Ureter (tissue), 1 donor: Measurements from ENCODE around the gene NEGR1. TPM values are rescaled to one million over a fixed set of nuclear protein-coding genes. Genes with fewer than 3 reads are reported as not detected.

Experiments
- DNase-seq: peaks from one replicate; pipeline ENCODE4 v3.0.0-alpha.2; 2020; ENCODE audit warnings: low spot score
- total RNA-seq: library from RNA; stranded (reverse); gene quantifications from one replicate; pipeline ENCODE4 v1.2.4, GENCODE V29; 2023
- donor health status: DM: yes; HTN: yes; CAD: no.

Gene NEGR1
- total RNA-seq, 1 donor from 2014 or later, result 10.0 TPM

DNA sequence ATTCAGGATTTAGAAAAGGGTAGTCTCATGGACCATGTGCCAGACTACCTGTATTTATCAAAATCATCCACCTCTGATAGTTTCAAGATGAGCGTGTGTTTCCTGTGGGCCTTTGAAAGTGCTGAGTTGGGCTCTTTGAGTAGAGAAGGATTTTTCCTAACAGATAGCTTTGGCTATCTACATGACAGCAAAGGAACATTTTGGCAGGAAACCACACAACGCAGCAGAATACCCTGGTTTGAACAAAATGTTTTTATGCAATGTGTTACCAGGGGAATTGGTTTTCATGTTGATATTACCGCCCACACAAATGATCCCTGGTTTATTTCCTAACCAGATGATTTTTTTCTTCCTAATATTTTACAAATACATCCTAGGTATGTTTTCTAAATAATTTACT, 431.4 kb downstream of the NEGR1 start:
- no peak for DNase-seq

DNA sequence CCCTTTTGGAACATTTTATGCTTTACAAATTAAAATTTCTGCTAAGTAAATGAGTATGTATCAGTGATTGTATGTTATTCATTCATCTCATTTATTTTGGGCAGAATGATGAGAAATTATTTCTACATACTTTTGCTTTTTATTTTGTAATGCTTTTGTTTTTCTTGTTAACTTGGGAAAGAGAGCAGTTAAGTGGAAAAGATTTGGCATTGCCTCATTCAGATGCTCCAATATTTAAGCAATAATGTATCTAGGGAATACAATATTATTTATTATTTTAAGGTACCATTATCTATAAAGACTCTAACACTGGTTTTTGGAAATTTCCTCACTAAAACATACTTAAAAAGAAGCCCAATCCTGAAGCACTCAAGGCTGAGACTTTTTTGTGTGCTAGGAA, 431.8 kb downstream of the NEGR1 start:
- no peak for DNase-seq

DNA sequence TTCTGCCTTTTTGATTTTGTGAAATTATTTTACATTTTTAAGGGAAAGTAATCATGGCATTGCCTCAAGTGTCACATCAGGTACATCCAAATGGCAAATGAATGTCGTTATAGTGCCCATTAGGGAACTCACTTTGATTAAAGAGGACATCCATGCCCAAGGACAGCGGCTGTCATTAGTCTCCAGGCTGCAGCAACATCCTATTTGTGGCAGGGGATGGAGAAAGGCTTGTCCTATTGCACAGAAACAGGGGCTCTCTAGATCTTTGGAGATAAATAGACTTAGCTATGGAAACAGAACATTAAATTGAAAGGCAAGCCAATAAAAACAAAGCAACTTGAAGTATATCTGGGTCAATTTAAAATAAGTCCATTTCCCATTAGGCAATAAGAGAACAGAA, 439.3 kb downstream of the NEGR1 start:
- DNase-seq, result no peak

DNA sequence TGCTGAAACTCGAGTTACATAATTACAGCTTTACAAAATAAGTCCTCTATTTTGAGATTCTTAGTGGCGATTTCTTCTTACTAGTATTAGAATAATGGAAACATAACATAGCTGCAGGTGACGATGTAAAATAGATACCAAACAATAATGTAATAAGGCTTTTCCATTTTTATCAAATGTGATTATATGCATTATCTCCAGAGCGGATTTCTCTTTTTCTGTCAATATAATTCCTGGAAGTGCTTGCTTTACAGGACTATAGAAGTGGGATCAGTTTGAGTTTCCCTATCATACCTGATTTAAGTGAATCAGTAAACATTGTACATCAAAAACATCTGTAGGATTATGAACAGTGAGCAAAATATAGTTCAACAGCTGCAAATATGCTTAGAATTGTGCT, 442.5 kb downstream of the NEGR1 start:
- no peak for DNase-seq

DNA sequence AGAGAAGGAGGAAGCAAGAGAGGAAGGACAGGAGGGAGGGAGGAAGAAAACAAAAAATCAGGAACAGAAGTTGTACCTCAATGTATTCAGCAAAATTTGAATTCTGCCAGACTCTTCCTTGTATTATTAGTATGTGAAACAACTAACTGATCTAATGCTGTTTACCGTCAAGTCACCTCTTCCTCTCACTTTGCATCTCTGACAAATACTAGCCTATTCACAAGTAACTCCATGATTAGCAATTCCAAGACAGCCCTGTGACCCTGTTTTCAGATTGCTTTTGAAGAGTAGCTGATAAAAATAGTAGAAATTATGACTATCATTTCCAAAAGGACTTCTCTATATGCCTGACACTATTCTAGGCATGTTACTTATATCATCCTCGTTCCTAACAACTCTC, 445.4 kb downstream of the NEGR1 start:
- no peak for DNase-seq

DNA sequence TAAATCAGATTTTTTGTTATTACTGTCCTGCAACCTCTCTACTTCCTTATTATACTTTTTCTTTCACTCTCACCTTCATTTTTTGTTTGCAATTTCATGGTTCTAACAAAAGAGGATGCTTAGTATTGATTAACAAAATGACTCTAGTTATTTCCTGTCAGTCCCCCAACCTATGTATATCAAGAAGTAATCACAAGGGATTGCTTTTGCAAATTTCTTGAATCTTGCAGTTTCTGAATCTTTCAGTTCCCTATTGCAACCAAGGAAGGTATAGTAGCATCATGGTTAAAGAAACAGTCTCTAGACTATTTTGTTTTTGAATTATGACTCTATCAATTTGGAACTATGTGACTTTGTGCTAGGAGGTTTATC, 446.9 kb downstream of the NEGR1 start:
- no peak for DNase-seq

DNA sequence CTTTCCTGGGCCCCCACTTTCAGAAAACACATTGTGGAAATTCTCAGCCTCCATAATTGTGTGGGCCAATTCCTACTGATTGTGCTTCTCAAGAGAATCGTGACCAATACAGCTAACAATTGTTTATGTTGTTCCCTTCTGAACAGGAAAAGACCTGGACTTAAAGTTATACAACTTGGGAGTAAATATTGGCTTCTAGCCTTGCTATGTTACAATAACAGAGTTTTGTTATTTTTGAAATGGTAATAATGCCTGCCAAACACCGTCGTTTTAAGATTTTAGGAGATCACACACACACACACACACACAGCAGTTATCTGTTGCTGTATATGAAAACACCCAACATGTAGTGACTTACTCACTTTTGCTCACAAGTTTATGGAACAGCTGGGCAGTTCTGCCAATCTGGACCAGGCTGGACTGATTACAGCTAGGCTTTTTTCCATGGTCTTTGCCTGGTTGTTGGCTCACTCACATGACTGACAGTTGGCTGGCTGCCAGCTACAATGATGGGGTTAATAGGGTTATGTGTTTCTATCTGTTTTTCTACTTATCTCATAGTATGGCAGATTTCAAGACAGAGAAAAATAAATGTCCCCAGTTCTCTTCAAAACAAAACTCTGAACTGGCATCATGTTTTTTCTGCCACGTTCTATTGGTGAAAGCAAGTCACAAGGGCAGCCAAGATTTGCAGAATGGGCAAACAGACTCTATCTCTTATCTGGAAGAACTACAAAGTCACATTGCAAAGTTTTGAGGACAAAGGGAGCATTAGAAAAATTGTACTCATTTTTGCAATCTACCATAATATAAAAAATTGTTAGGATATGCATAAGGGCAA, 447.5 kb downstream of the NEGR1 start:
- no peak for DNase-seq

DNA sequence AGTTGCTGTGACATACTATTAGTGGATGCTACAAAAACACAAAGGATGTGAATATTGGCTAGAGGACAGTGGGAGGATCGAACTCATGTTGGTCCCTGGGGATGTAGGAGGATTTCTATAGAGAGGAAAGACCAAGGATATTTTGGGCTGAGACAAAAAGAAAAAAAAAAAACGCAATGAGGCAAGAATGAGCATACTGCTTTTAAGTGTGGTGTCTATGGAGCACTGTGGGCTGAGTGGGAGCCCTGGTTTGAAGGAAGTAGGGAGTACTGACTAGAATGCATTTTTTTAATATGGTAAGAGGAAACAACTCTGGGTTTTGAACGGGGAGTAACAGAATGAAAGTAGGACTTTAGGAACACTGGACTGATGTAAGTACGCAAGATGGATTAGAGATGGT, 450.7 kb downstream of the NEGR1 start:
- no peak for DNase-seq

DNA sequence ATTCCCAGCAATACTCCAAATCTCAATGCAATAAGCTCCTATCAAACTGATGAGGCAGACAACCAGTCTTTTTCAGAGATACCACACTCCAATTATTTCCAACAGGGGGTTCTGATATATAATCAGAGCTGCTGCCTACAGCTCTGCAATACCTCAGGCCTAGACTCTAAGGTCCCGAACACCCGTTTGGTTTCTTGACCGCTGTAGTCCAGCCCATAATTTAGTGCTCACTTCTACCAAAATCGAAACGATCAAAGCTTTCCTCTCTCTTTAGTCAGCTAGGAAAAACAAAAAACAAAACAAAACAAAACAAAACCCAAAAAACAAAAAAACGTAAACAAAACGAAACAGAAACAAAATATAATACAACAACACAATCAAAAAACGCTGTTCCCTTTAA, 453.0 kb downstream of the NEGR1 start:
- no peak for DNase-seq

DNA sequence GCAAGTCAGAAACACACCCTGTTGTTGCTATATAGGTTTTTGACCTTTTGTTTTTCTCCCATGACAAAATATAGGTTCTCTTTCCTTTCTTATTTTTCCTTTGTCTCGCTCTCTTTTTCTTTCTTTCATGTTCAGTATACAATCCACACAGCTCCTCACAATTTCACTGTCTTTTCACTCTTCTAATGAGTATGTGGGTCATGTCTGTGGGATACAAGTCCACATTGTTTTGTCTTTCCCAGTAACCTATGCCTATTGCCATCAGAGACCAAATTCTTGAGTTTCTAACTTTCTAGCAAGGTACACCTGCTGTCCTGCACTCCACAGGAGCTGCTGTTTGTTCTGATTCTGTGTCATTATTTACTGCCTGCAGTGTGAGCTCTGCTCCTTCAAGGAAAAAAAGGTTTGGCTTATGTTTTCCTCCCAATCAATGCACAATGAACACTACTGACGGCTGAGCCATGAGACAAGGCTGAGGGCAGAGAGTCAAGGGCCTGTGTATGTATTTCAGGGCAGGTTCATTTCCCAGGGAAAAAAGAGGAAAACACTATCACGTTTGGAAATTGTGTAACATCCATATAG, 453.8 kb downstream of the NEGR1 start:
- DNase-seq, result no peak

DNA sequence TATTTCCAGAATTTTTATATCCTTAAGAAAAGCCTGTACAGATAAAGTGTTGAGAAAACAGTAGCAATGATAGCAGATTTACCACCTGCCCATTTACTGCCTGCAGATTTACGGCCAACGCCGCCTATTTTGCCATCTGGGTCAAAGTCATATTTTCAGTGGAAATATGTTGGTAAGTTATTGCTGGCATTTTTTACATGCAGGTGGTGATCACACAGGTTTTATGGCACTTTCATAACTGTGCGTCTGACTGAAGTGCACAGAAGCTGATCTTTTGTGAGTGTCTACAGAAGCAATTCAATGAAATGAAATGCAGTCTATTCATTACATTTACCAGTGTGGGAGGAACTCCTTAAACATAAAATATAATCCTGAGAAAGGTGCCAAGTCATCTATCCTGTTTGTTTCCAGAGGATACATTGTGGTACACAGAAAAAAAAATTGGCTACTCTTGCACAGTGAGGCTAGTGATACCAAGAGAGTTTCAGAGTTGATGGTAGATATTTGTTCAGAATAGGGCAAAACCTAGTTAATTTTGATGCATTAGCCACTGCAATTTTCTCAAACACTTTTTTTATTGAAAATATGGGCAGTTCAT, 458.5 kb downstream of the NEGR1 start:
- no peak for DNase-seq

DNA sequence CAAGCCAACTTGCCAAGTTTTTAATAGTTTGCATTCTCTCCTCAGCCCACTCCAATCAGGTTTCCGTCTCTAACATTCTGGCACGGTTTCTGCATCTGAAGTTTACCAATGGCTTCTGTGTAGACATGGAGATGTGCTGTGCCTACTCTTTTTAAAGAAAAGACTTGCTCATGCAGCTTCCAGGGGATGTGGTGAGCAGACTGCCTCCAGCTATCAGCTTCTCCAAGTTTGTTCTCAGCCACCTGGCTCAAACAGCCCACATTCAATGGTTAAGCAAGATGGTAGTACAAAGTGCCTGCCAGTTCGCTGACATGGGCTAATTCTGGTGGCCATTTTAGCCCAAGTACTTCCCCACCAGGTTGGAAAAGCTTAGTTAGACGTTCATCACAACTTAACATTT, 465.3 kb downstream of the NEGR1 start:
- no peak for DNase-seq

DNA sequence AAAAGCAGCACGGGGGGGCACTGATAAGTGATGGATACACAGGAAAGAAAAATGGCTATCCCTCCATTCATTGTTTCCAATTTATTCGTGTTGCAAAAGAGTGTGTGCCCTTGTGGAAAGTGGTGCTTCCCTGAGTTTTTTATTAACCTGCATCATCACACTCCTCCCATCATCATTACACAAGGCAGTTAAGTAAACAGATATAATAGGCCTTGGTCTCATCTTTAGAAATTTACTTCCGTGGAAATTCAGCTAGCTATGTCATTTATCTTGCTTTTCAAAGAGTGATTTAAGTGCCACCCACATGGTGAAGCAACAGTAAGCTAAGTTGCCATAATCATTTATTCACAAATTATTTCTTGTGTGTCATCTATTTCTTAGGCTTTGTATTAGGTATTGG, 473.3 kb downstream of the NEGR1 start:
- no peak for DNase-seq

DNA sequence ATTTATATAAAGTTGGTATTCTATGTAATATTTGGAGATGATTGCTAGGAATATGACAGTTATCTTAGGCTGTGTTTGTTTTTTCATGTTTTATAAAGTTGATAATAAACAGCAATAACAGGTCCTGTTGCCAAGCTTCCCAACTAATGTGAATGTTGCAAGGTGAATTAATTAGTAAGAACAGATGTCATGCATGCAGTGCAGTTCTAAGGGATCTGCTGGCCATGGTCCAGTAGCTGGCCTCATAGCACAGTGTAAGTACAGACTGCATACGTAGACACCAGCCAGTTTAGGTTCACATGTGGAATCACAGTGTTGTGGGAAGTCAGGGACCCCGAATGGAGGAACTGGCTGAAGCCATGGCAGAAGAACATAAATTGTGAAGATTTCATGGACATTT, 478.2 kb downstream of the NEGR1 start:
- DNase-seq, result no peak

DNA sequence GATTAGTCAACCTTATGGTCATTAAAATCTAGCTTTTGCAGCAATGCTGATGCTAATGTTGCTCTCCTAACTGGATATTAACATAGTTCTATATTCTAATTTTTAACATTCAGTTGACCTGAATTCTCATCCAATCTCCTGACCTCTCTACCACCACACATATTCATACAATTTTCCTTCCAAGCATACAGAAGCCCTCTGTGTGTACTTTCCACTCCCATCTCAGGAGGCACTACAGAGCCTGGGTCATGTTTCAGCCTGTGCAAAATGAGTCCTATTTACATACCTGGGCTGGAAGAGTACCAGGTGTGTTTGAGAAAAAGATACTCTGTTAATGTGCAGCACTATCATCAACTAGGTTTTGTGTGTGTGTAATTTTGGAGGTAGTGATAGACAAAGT, 486.3 kb downstream of the NEGR1 start:
- no peak for DNase-seq

DNA sequence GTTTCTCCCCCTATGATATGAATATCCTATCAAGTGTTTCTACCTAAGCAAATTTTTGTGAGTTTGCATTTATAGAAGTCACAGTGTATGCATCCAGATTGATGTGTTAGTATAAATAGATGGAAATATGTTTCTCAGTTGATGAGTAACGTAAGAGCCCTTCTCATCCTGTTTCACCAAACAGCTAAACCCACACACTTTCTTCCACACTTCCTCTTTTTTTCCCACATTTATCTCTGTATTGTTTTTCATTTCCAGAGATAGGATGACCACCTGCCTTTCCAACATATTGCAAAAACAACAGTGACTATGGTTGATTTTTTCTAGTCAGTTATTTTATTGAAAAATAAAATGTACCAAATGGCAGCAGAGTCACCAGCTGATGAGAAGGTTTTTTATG, 490.1 kb downstream of the NEGR1 start:
- DNase-seq, result no peak

DNA sequence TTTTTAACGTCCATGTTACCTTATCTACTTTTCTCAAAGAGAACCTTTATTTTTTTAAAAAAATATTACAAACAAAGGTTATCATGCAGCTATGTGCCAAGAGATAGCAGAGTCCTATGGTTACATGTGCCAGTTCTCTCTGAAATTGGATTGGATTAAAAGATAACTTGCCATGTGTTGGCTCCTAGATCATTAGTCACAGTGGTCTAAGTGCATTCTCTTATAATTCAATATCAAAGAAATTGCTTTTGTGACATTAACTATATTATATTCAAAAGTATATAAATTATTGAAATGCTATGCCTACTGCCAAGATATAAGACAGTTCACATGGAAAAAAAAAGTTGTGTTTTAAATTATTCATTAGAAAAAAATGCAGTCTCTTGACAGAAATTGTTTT, 494.2 kb downstream of the NEGR1 start:
- DNase-seq, result no peak

DNA sequence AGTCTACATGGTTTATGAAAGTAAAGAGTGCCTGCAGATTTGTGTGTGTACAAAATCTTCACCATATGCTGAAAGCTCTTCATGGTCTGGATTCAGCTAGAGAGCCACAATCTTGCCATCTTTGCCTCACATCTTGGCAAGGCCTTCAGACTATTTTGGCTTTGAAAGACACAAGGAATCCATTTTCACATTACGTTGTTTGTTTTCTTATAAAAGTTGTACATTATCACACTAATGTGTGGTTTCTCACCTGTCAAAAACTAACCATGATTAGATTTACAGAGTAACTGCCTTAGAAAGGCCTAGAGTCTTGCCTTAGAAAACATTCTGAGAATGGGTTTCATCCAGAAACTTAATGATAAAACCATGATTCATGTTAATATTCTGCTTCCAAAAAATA, 494.6 kb downstream of the NEGR1 start:
- DNase-seq, result no peak

DNA sequence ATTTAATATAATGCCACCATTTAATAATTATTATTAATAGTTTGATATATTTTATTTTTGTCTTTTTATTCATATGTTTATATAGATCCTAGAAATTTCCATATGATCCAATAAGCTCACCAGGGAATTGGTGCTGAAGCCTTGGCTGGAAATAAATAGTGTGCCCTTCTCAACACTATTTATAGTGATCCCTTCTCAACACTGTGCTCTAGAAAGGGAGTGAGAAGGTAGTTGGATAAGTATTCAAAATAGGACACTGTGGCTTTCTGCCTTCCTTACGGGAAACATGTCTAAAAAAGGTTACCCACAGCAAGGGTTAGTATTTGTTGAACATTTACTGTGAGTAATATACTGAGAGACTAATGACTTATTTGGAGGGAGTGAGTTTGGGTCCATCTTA, 496.1 kb downstream of the NEGR1 start:
- no peak for DNase-seq

DNA sequence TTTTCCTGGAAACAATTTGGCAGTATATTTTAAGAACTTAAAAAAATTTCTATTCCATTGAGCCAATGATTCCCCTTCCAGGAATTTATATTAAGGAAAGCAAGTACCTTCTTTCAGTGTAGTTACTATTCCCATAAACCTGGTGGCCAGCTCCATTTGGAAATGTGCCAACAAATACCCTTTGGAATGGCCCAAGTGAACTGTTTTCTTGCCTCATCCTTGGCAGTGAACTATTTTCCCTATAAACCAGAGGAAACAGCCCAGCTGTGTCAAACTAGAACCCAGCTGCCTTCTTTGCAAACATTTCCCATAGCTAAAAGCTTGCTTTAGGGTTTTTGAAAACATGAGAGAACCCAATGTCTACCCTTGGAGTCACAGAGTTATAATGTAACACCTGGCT, 496.9 kb downstream of the NEGR1 start:
- DNase-seq, result no peak

DNA sequence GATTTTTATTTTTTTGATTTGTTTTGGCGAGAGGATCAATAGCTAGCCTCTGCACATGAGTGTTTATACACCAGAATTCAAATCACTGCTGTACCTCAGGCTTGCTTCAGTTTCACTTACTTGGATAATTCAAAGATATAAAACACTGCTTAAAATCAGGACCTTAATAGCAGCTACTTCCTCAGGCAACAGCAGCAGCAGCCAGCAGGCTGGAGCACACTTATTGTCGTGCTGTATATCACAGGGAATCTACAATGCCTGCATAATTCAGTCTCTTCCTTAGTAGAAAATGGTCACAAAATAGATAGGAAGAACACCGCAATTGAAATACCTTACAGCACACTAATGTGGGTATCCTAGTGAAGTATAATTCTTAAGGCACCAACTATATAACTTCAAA, 497.3 kb downstream of the NEGR1 start:
- no peak for DNase-seq

DNA sequence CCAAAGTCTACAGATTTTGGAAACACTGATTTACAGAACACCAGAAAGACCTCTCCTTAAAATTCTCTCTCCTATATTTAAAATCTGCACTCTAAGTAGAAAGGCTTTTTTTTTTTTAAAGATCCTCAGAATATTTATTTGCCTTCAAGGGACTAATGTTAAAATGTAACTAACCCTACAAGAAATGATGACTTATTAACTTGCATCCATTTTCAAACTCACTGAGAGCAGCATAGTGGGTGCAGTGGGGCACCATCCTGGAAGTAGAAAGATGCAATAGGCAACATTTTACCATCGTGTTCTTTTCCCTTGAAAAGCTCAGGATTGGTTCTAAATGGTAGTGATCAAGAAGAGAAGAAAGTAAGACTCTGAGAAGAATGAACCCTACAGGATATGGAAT, 498.1 kb downstream of the NEGR1 start:
- no peak for DNase-seq

DNA sequence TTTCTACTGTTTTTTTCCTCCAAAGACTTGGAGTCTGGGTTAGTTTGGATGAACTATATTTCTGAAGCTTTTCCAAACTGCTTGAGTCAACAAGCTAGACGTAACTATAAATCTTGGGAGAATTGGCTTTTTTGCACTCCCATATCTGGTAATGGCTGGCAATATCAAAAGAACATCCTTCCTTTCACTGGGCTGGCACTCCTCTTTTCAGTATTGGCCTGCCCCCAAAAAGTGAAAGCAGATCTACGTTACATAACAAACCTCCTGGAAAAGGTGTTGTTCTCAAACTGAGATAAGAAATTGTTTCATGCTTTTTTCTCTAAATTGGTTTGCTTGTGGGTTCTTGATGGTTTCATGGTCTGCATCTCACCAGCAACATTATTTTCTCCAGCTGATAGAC, 499.3 kb downstream of the NEGR1 start:
- no peak for DNase-seq

DNA sequence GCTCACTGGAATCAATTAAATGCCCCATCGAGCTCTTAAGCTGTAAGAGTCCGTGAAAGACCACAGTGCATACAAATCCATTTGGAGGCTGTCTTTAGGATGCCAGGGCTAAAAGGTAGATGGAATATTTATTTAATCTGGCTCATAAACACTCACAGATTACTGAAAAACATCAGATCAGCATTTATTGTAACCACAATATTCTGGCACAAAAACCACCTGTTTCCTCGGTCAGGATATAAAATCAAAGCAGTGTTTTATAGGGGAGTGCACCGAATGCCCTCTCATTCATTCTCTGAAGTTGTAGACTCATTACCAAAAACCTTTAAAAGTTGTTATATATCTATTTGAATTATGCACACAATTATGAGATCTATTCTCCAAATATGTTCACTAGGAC, 500.9 kb downstream of the NEGR1 start:
- no peak for DNase-seq
